PFSK-1 (cell line): ENCODE results near the gene SELP.

ENCODE experiments used
- POLR2AphosphoS5 ChIP-seq: IDR thresholded peaks from 2 replicates; pipeline ENCODE4 v1.6.1; 2012; ENCODE audit warnings: low read depth, mild to moderate bottlenecking, control low read depth, low read length, moderate library complexity
- REST ChIP-seq, 2 experiments: IDR thresholded peaks; 2 replicates each; pipeline versions ENCODE4 v1.6.1 to v1.8.0; 2011 to 2012; ENCODE audit warnings: low read depth in 2 of 2, low read length in 2 of 2, control low read depth in 1 of 2, inconsistent platforms in 1 of 2, mild to moderate bottlenecking in 1 of 2, moderate library complexity in 1 of 2; ENCODE audit not compliant: insufficient read depth in 1 of 2
- TAF1 ChIP-seq: IDR thresholded peaks from 2 replicates; pipeline ENCODE4 v1.6.1; 2012; ENCODE audit warnings: low read length, control low read depth, borderline replicate concordance; ENCODE audit not compliant: insufficient read depth

DNA sequence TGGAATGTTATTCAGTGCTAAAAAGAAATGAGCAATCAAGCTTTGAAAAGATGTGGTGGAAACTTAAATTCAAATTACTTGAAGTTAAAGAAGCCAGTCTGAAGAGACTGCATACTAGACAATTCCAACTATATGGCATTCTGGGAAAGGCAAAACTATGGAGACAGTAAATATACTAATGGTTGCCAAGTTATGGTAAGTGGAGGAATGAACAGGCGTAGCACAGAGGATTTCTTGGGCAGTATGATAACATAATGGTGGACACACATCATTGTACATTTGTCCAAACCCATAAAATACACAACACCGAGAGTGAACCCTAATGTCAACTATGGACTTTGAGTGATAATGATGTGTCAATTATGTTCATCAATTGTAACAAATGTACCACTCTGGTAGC, 21.1 kb upstream of the SELP start:
- TF ChIP-seq POLR2AphosphoS5 = no peak
- no peak for TF ChIP-seq REST (IDR thresholded peaks at IDR 0.05; ENCODE audit: insufficient read depth in 1 of 2, low read depth in 2 of 2, low read length in 2 of 2)
- TF ChIP-seq TAF1 = no peak
